B cell (primary cell): ENCODE results near the gene RPL19. TPM values are rescaled to one million over a fixed set of nuclear protein-coding genes. Genes with fewer than 3 reads are reported as not detected.

Experiments
- ATAC-seq: fragments of 200-7000 bp; cut with Tn5 transposase; one replicate; pipeline ENCODE4 v1.10.0; 2021; ENCODE audit warnings: low read depth, mild to moderate bottlenecking, moderate number of reproducible peaks, moderate library complexity
- CTCF ChIA-PET: fragments of 350-600 bp; sonication (Branson Sonifier 250); formaldehyde crosslinking; loops from one replicate; lab custom pipeline; 2021; ENCODE audit warnings: antibody characterized with exemption, inconsistent platforms; lab: Charles Lee
- POLR2A ChIA-PET: fragments of 350-600 bp; sonication (Branson Sonifier 250); formaldehyde crosslinking; loops from one replicate; lab custom pipeline; 2021; ENCODE audit warnings: antibody characterized with exemption; lab: Charles Lee
- DNase-seq: peaks from one replicate; pipeline ENCODE4 v3.0.0; 2013
- H2AFZ ChIP-seq: 2 replicates; pipeline ENCODE4 v1.6.1; 2012; ENCODE audit warnings: mild to moderate bottlenecking, low read depth, low read length; ENCODE audit not compliant: insufficient read depth, poor library complexity, severe bottlenecking
- H3K27ac ChIP-seq, 2 donors: 1 replicate in 1 of 2; 2 replicates in 1 of 2; pipeline ENCODE4 v1.5.1; 2012 to 2013; ENCODE audit warnings: low read length in 2 of 2, mild to moderate bottlenecking in 2 of 2, moderate library complexity in 1 of 2
- H3K27me3 ChIP-seq, 4 experiments: fragments of 200-600 bp in 1 of 4; sonication (generic) in 1 of 4; replicated peaks in 1 of 4; 1 replicate in 2 of 4; 2 replicates in 2 of 4; pipeline versions ENCODE4 v1.6.1 to v1.7.0; 2013 to 2016; ENCODE audit warnings: low read length in 3 of 4, mild to moderate bottlenecking in 2 of 4, mixed read lengths in 1 of 4, moderate library complexity in 1 of 4; ENCODE audit not compliant: insufficient read depth in 4 of 4, control insufficient read depth in 3 of 4; ENCODE audit errors: control extremely low read depth in 1 of 4
- H3K36me3 ChIP-seq, 2 experiments: replicated peaks in 1 of 2; 1 replicate in 1 of 2; 2 replicates in 1 of 2; pipeline versions ENCODE4 v1.6.1 to v1.7.1; 2013; ENCODE audit warnings: low read length in 1 of 2; ENCODE audit not compliant: insufficient read depth in 2 of 2, control insufficient read depth in 1 of 2; ENCODE audit errors: control extremely low read depth in 1 of 2, extremely low read depth in 1 of 2
- H3K4me1 ChIP-seq, 2 donors: fragments of 200-600 bp in 1 of 2; sonication (generic) in 1 of 2; 1 replicate in 1 of 2; 2 replicates in 1 of 2; pipeline versions ENCODE4 v1.5.1 to v1.6.1; 2013 to 2017; ENCODE audit warnings: low read length in 2 of 2; ENCODE audit not compliant: control insufficient read depth in 2 of 2, insufficient read depth in 2 of 2
- H3K4me2 ChIP-seq: replicated peaks from 2 replicates; pipeline ENCODE3; 2012; ENCODE audit warnings: mild to moderate bottlenecking, low read depth, low read length; ENCODE audit not compliant: poor library complexity, severe bottlenecking
- H3K4me3 ChIP-seq, 5 experiments: fragments of 200-600 bp in 1 of 5; sonication (generic) in 1 of 5; 1 replicate in 3 of 5; 2 replicates in 2 of 5; pipeline versions ENCODE4 v1.5.1 to v1.7.0; 2011 to 2016; ENCODE audit warnings: low read length in 4 of 5, mild to moderate bottlenecking in 4 of 5, low read depth in 2 of 5, control low read depth in 1 of 5, moderate library complexity in 1 of 5; ENCODE audit not compliant: insufficient read depth in 1 of 5; ENCODE audit errors: control extremely low read depth in 1 of 5, extremely low read depth in 1 of 5
- H3K79me2 ChIP-seq: fragments of 200-600 bp; sonication (generic); one replicate; pipeline ENCODE4 v1.6.0; 2016; ENCODE audit warnings: low read length; ENCODE audit not compliant: control insufficient read depth, insufficient read depth
- H3K9ac ChIP-seq: fragments of 200-600 bp; sonication (generic); 2 replicates; pipeline ENCODE4 v1.6.1; 2017; ENCODE audit warnings: mild to moderate bottlenecking, low read length, moderate library complexity
- H3K9me3 ChIP-seq, 3 donors: one replicate each; pipeline versions ENCODE4 v1.6.1 to v1.7.1; 2013; ENCODE audit warnings: low read length in 2 of 3; ENCODE audit not compliant: control insufficient read depth in 2 of 3, insufficient read depth in 1 of 3; ENCODE audit errors: control extremely low read depth in 1 of 3
- H4K20me1 ChIP-seq: 2 replicates; pipeline ENCODE4 v1.6.0; 2012; ENCODE audit warnings: mild to moderate bottlenecking, low read length; ENCODE audit not compliant: insufficient read depth, control insufficient read depth, poor library complexity, severe bottlenecking
- H3K27ac Mint-ChIP-seq: one replicate; pipeline ENCODE4 v1.8.0; 2021; ENCODE audit warnings: mixed read lengths
- H3K27me3 Mint-ChIP-seq: one replicate; pipeline ENCODE4 v1.8.0; 2021; ENCODE audit warnings: mixed read lengths
- H3K4me1 Mint-ChIP-seq: one replicate; pipeline ENCODE4 v1.8.0; 2021; ENCODE audit warnings: mixed read lengths
- H3K4me3 Mint-ChIP-seq: one replicate; pipeline ENCODE4 v1.8.0; 2021; ENCODE audit warnings: mixed read lengths
- H3K9me3 Mint-ChIP-seq: one replicate; pipeline ENCODE4 v1.8.0; 2022; ENCODE audit warnings: mixed read lengths; ENCODE audit not compliant: insufficient read depth
- CTCF ChIP-seq: fragments of 200-600 bp; IDR thresholded peaks from one replicate; pipeline ENCODE4 v1.8.0; 2022; ENCODE audit warnings: antibody characterized with exemption, mild to moderate bottlenecking
- EZH2 ChIP-seq: IDR thresholded peaks from 2 replicates; pipeline ENCODE4 v1.6.1; 2012; ENCODE audit warnings: borderline replicate concordance, low read depth, mild to moderate bottlenecking, moderate library complexity, low read length; ENCODE audit not compliant: insufficient read depth, poor library complexity, severe bottlenecking
- WGBS: methylation state at CpG from one replicate; pipeline ENCODE4 v1.1.5; 2013; ENCODE audit warnings: missing lambda C conversion rate; ENCODE audit not compliant: insufficient coverage; 5-methylcytosine and 5-hydroxymethylcytosine counted together
- intact Hi-C: fragments of 100-400 bp; cut with micrococcal nuclease; formaldehyde crosslinking; loops from one replicate; pipeline ENCODE4 v1.10.0; 2022
- polyA plus RNA-seq: library from polyadenylated mRNA; depleted of rRNA; stranded (reverse); fragments of >200 nt; gene quantifications from 2 replicates; pipeline ENCODE4 v1.2.3, GENCODE V29; 2012
- total RNA-seq, 2 donors: library from RNA; stranded (reverse); fragments of 120-200 nt in 1 of 2; gene quantifications; 1 replicate in 1 of 2; 2 replicates in 1 of 2; pipeline versions ENCODE4 v1.2.3 to v1.2.4, GENCODE V29; 2013 to 2022

Gene RPL19
- total and polyA plus RNA-seq, 2 donors (not counting 1 experiment from before 2014, with no cell fraction given) = 3,041 to 3,233 TPM

GRCh38 chr17:39208136-39208535, 8.1 kb downstream of the RPL19 start:
- Histone ChIP-seq H3K27ac (no peak overlapping the region), H3K27me3 (peaks cover 0 to 12% (median 3%) of the 10 kb centered on the region in 4 experiments), H2AFZ (peak overlapping the region; percentile 46), H3K4me3 (no peak overlapping the region), H3K9ac (no peak overlapping the region), H3K79me2 (no peaks in the 10 kb centered on the region), H3K9me3 (peaks cover 0 to 3% (median 0%) of the 10 kb centered on the region in 3 donors), H3K36me3 (peaks cover 2 to 20% of the 10 kb centered on the region in 2 experiments), H3K4me1 (peaks cover 32 to 39% of the 10 kb centered on the region in 2 donors), H4K20me1 (peaks cover 8% of the 10 kb centered on the region), H3K4me2 (peak overlapping the region; percentile 96)
- H3K27me3 Mint-ChIP-seq = no peaks in the 10 kb centered on the region
- TF ChIP-seq CTCF = no peak
- no peak for TF ChIP-seq EZH2
- H3K9me3 Mint-ChIP-seq = no peaks in the 10 kb centered on the region
- DNase-seq (peak; percentile 43), ATAC-seq (peak; percentile 12)
- CTCF ChIA-PET = interaction anchor here (0.7 to 18.9 kb wide), 10 partner anchors 8 to 413 kb away, joined by 4 to 707 read pairs (median 4); partner anchors contain the start of genes CDK12, PLXDC1 and RPL19
- peaks cover 36% of the 10 kb centered on the region for H3K4me1 Mint-ChIP-seq
- peak overlapping the region; percentile 77 for H3K4me3 Mint-ChIP-seq
- intact Hi-C loops = loop anchor here (10.0 kb wide), 1 partner anchor 197 kb away; the partner anchor contains the start of gene FBXL20
- POLR2A ChIA-PET = interaction anchor here (1.4 to 2.0 kb wide), 4 partner anchors 8 to 36 kb away, joined by 5 to 12 read pairs (median 8); partner anchors contain the start of gene RPL19
- H3K27ac Mint-ChIP-seq = peak overlapping the region; percentile 68
- WGBS = 10% methylated on average over 7 of the region's 7 CpGs

- no peak for TF ChIP-seq EZH2
- peak overlapping the region in 1 of 5 experiments; percentile 50 for H3K4me3 ChIP-seq
- intact Hi-C loops = loop anchor here (1.0 to 10.0 kb wide), 2 partner anchors 9 to 196 kb away; partner anchors contain the start of genes FBXL20 and RPL19
- Mint-ChIP-seq H3K27me3 (no peaks in the 10 kb centered on the region), H3K4me1 (peaks cover 34% of the 10 kb centered on the region), H3K9me3 (no peaks in the 10 kb centered on the region), H3K4me3 (peak overlapping the region; percentile 77), H3K27ac (peak overlapping the region; percentile 68)
- peaks cover 6% of the 10 kb centered on the region for H4K20me1 ChIP-seq
- H3K27ac ChIP-seq = no peak overlapping the region
- H3K4me1 ChIP-seq = peaks cover 32 to 39% of the 10 kb centered on the region in 2 donors
- DNase-seq (peak; percentile 87), ATAC-seq (peak; percentile 82)
- peak overlapping the region; percentile 59 for H3K9ac ChIP-seq
- H3K4me2 ChIP-seq = peak overlapping the region; percentile 96
- H3K27me3 ChIP-seq = peaks cover 0 to 12% (median 3%) of the 10 kb centered on the region in 4 experiments
- H3K79me2 ChIP-seq = no peaks in the 10 kb centered on the region
- peaks cover 2 to 13% of the 10 kb centered on the region in 2 experiments for H3K36me3 ChIP-seq
- WGBS = 11% methylated on average over 6 of the region's 8 CpGs
- ChIA-PET CTCF (interaction anchor here (0.5 to 18.9 kb wide), 10 partner anchors 9 to 527 kb away, joined by 3 to 707 read pairs (median 4); partner anchors contain the start of genes CDK12, MED1 and RPL19), POLR2A (interaction anchor here (0.6 to 1.8 kb wide), 8 partner anchors 9 to 344 kb away, joined by 3 to 11 read pairs (median 4); partner anchors contain the start of genes CDK12 and RPL19)
- peaks cover 0 to 3% (median 0%) of the 10 kb centered on the region in 3 donors for H3K9me3 ChIP-seq
- H2AFZ ChIP-seq = peak overlapping the region; percentile 76
Observed at GRCh38 chr17:39208893-39209292, 8.8 kb downstream of the RPL19 start.
